ENCODE measurements around the gene ARSB. TPM values are rescaled to one million over a fixed set of nuclear protein-coding genes. Genes with fewer than 3 reads are reported as not detected.

ARSB gene
- total and polyA plus RNA-seq, 2 donors (not counting 1 experiment from before 2014, with no cell fraction given), result 4.6 to 9.8 TPM

DNA sequence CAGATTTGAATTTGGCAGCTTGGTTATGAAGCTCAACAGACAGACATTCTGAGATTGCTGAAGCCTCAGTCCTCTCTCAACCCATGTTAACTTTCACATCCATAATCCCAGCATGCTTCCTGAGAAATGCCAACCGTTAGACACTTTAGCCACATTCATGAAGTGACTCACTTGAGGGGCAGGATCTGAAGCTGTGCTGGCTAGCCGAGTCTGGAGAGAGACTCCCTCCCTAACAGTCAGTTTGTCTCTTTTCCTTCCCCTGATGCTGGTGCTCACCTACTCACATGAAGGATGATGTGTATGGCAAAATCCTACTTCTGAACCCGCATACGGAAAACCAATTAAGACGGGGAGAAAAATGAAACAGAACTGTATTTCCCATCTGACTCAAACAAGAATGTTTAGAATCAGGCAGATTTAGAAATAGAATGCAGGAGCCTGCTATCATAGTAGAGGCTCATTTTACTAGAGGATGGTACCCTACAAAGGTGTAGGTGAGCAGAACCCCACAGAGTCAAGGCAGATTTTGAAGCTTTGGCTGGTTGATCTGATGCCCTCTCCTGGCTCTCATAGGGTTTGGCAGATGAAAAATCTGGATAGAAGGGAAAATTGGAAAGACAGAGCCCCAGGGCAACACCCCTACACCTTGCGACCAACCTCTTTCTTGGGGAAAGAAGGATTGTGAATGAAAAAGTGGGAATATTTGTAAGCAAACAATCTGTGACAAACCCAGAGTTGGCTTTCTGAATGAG, 185.7 kb downstream of the ARSB start:
- no peaks in the 10 kb centered on the region for H4K20me1 ChIP-seq (ENCODE audit: control insufficient read depth, insufficient read depth, low read length, poor library complexity, severe bottlenecking)
- H3K9ac ChIP-seq (ENCODE audit: low read length), result no peak overlapping the region
- no peaks in the 10 kb centered on the region for H3K79me2 ChIP-seq (ENCODE audit: control insufficient read depth, insufficient read depth, low read length)
- intact Hi-C loops (cut with micrococcal nuclease), result no loop called here
- TF ChIP-seq EZH2 (IDR thresholded peaks at IDR 0.05; ENCODE audit: borderline replicate concordance, insufficient read depth, low read depth, low read length, poor library complexity, severe bottlenecking), result no peak
- TF ChIP-seq, protein P1, sequence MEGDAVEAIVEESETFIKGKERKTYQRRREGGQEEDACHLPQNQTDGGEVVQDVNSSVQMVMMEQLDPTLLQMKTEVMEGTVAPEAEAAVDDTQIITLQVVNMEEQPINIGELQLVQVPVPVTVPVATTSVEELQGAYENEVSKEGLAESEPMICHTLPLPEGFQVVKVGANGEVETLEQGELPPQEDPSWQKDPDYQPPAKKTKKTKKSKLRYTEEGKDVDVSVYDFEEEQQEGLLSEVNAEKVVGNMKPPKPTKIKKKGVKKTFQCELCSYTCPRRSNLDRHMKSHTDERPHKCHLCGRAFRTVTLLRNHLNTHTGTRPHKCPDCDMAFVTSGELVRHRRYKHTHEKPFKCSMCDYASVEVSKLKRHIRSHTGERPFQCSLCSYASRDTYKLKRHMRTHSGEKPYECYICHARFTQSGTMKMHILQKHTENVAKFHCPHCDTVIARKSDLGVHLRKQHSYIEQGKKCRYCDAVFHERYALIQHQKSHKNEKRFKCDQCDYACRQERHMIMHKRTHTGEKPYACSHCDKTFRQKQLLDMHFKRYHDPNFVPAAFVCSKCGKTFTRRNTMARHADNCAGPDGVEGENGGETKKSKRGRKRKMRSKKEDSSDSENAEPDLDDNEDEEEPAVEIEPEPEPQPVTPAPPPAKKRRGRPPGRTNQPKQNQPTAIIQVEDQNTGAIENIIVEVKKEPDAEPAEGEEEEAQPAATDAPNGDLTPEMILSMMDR (IDR thresholded peaks at IDR 0.05), result no peak
- no peak overlapping the region for H3K4me3 ChIP-seq (ENCODE audit: control extremely low read depth in 1 of 5, extremely low read depth in 1 of 5, insufficient read depth in 1 of 5, low read depth in 2 of 5, low read length in 4 of 5)
- no peak for ATAC-seq (ENCODE audit: low read depth)
- no peak overlapping the region for H2AFZ ChIP-seq (ENCODE audit: insufficient read depth, low read depth, low read length, poor library complexity, severe bottlenecking)
- peaks cover 2 to 8% (median 4%) of the 10 kb centered on the region in 3 donors for H3K9me3 ChIP-seq (ENCODE audit: control extremely low read depth in 1 of 3, control insufficient read depth in 2 of 3, insufficient read depth in 1 of 3, low read length in 2 of 3)
- peaks cover 6% of the 10 kb centered on the region for H3K9me3 Mint-ChIP-seq (ENCODE audit: insufficient read depth)
- peaks cover 31% of the 10 kb centered on the region for H3K4me1 Mint-ChIP-seq
- no peak overlapping the region for H3K4me3 Mint-ChIP-seq
- no peaks in the 10 kb centered on the region for H3K36me3 ChIP-seq (replicated peaks in 1 of 2; ENCODE audit: control extremely low read depth in 1 of 2, control insufficient read depth in 1 of 2, extremely low read depth in 1 of 2, insufficient read depth in 2 of 2, low read length in 1 of 2)
- no peaks in the 10 kb centered on the region for H3K27me3 ChIP-seq (replicated peaks in 1 of 4; ENCODE audit: control extremely low read depth in 1 of 4, control insufficient read depth in 3 of 4, insufficient read depth in 4 of 4, low read length in 3 of 4)
- peaks cover 0 to 9% of the 10 kb centered on the region in 2 donors for H3K4me1 ChIP-seq (ENCODE audit: control insufficient read depth in 2 of 2, insufficient read depth in 2 of 2, low read length in 2 of 2)
- no peak overlapping the region for H3K27ac Mint-ChIP-seq
- no peaks in the 10 kb centered on the region for H3K27me3 Mint-ChIP-seq
- no peak for DNase-seq
- WGBS (ENCODE audit: insufficient coverage), result 89% methylated on average over 1 of the region's 6 CpGs
- POLR2A ChIA-PET, result no interaction called here
- no peak overlapping the region for H3K4me2 ChIP-seq (replicated peaks; ENCODE audit: low read depth, low read length, poor library complexity, severe bottlenecking)
- no peak overlapping the region for H3K27ac ChIP-seq (ENCODE audit: low read length in 2 of 2)
- CTCF ChIA-PET, result no interaction called here

DNA sequence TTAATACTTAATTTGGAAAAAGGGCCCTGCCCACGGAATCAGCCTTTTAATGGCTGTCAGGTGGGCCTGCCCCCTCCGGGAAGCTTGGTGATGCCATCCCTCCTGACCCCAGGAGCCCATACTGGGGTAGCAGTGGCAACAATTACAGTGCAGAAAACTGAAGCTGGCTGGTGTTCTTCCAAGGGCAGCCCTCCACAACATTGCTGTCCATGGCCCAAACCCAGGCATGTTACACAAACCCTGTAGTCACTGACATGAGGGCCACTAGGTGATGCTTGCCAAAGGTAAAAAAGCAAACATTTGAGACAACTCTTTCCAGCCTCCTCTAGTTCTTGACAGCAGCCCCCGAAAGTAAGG, 186.5 kb downstream of the ARSB start:
- ChIA-PET POLR2A (no interaction called here), CTCF (no interaction called here)
- DNase-seq (no peak), ATAC-seq (ENCODE audit: low read depth) (no peak)
- Histone ChIP-seq H3K9me3 (ENCODE audit: control extremely low read depth in 1 of 3, control insufficient read depth in 2 of 3, insufficient read depth in 1 of 3, low read length in 2 of 3) (peaks cover 2 to 8% (median 4%) of the 10 kb centered on the region in 3 donors), H3K36me3 (replicated peaks in 1 of 2; ENCODE audit: control extremely low read depth in 1 of 2, control insufficient read depth in 1 of 2, extremely low read depth in 1 of 2, insufficient read depth in 2 of 2, low read length in 1 of 2) (no peaks in the 10 kb centered on the region), H3K4me3 (ENCODE audit: control extremely low read depth in 1 of 5, extremely low read depth in 1 of 5, insufficient read depth in 1 of 5, low read depth in 2 of 5, low read length in 4 of 5) (no peak overlapping the region), H3K27ac (ENCODE audit: low read length in 2 of 2) (no peak overlapping the region), H3K79me2 (ENCODE audit: control insufficient read depth, insufficient read depth, low read length) (no peaks in the 10 kb centered on the region), H3K4me1 (ENCODE audit: control insufficient read depth in 2 of 2, insufficient read depth in 2 of 2, low read length in 2 of 2) (peaks cover 6 to 9% of the 10 kb centered on the region in 2 donors), H2AFZ (ENCODE audit: insufficient read depth, low read depth, low read length, poor library complexity, severe bottlenecking) (no peak overlapping the region), H3K4me2 (replicated peaks; ENCODE audit: low read depth, low read length, poor library complexity, severe bottlenecking) (no peak overlapping the region), H3K9ac (ENCODE audit: low read length) (no peak overlapping the region), H3K27me3 (replicated peaks in 1 of 4; ENCODE audit: control extremely low read depth in 1 of 4, control insufficient read depth in 3 of 4, insufficient read depth in 4 of 4, low read length in 3 of 4) (no peaks in the 10 kb centered on the region), H4K20me1 (ENCODE audit: control insufficient read depth, insufficient read depth, low read length, poor library complexity, severe bottlenecking) (no peaks in the 10 kb centered on the region)
- Mint-ChIP-seq H3K27me3 (no peaks in the 10 kb centered on the region), H3K27ac (no peak overlapping the region), H3K4me3 (no peak overlapping the region), H3K4me1 (peaks cover 39% of the 10 kb centered on the region), H3K9me3 (ENCODE audit: insufficient read depth) (peaks cover 6% of the 10 kb centered on the region)
- WGBS (ENCODE audit: insufficient coverage), result 100% methylated on average over 2 of the region's 3 CpGs
- intact Hi-C loops (cut with micrococcal nuclease), result no loop called here
- TF ChIP-seq, protein P1 (IDR thresholded peaks at IDR 0.05), result no peak
- no peak for TF ChIP-seq EZH2 (IDR thresholded peaks at IDR 0.05; ENCODE audit: borderline replicate concordance, insufficient read depth, low read depth, low read length, poor library complexity, severe bottlenecking)
